C4-2B (cell line): ENCODE data around the gene TRIM61.

Source experiments
- CTCF ChIP-seq: fragments of 450-650 bp; conservative IDR thresholded peaks from 2 replicates; pipeline ENCODE4 v1.5.1; 2017; ENCODE audit warnings: mild to moderate bottlenecking
- ZFX ChIP-seq: fragments of 450-650 bp; IDR thresholded peaks from 2 replicates; pipeline ENCODE4 v1.6.1; 2017

GRCh38 chr4:164949448-164950143, 27.9 kb downstream of the TRIM61 start:
- TF ChIP-seq CTCF (peak; percentile 25), ZFX (no peak)
